Activated CD8-positive, alpha-beta memory T cell treated with anti-CD3 and anti-CD28 coated beads for 36 hours (primary cell): ENCODE measurements around the gene KIF26B. TPM values are rescaled to one million over a fixed set of nuclear protein-coding genes. Genes with fewer than 3 reads are reported as not detected.
"Not testable (repeated sequence)": the region's sequence is repeated elsewhere in the genome, so short reads cannot be mapped to it uniquely, and the experiment has no call there.

ENCODE experiments used
- CTCF ChIA-PET: fragments of 350-600 bp; sonication (Branson Sonifier 250); formaldehyde crosslinking; loops from one replicate; lab custom pipeline; 2021; ENCODE audit warnings: antibody characterized with exemption; lab: Charles Lee
- POLR2A ChIA-PET: fragments of 350-600 bp; sonication (Branson Sonifier 250); formaldehyde crosslinking; loops from one replicate; lab custom pipeline; 2021; ENCODE audit warnings: antibody characterized with exemption; lab: Charles Lee
- total RNA-seq, 2 experiments: library from RNA; stranded (reverse); gene quantifications; one replicate each; pipeline ENCODE4 v1.2.3, GENCODE V29; 2021

Gene KIF26B
- total RNA-seq, 2 experiments from 2014 or later: 0.17 to 0.31 TPM

GRCh38 chr1:245663373-245663772, 508.6 kb downstream of the KIF26B start:
- ChIA-PET POLR2A (no interaction called here), CTCF (no interaction called here)

GRCh38 chr1:245663841-245664240, 509.1 kb downstream of the KIF26B start:
- CTCF ChIA-PET: no interaction called here
- POLR2A ChIA-PET: no interaction called here

- CTCF ChIA-PET: no interaction called here
These were observed 511.6 kb downstream of the KIF26B start for GRCh38 chr1:245666412-245666811.

GRCh38 chr1:245671349-245671748, 516.6 kb downstream of the KIF26B start:
- POLR2A ChIA-PET: no interaction called here
- CTCF ChIA-PET: no interaction called here

More at GRCh38 chr1:245666412-245666811, 511.6 kb downstream of the KIF26B start:
- POLR2A ChIA-PET: no interaction called here

GRCh38 chr1:245671966-245672767, 517.4 kb downstream of the KIF26B start:
- ChIA-PET POLR2A (no interaction called here), CTCF (no interaction called here)

GRCh38 chr1:245672836-245673656, 518.3 kb downstream of the KIF26B start:
- CTCF ChIA-PET: not testable (repeated sequence)

GRCh38 chr1:245673881-245674414, 519.2 kb downstream of the KIF26B start:
- ChIA-PET CTCF (no interaction called here), POLR2A (no interaction called here)

More at GRCh38 chr1:245672836-245673656, 518.3 kb downstream of the KIF26B start:
- POLR2A ChIA-PET: not testable (repeated sequence)

GRCh38 chr1:245677461-245678240, 522.9 kb downstream of the KIF26B start:
- CTCF ChIA-PET: no interaction called here
- POLR2A ChIA-PET: no interaction called here

- POLR2A ChIA-PET: no interaction called here
These were observed 524.2 kb downstream of the KIF26B start for GRCh38 chr1:245678860-245679411.

GRCh38 chr1:245679821-245680780, 525.3 kb downstream of the KIF26B start:
- ChIA-PET POLR2A (no interaction called here), CTCF (no interaction called here)

More at GRCh38 chr1:245678860-245679411, 524.2 kb downstream of the KIF26B start:
- CTCF ChIA-PET: no interaction called here

GRCh38 chr1:245682638-245683628, 528.1 kb downstream of the KIF26B start:
- POLR2A ChIA-PET: no interaction called here
- CTCF ChIA-PET: no interaction called here

GRCh38 chr1:245683676-245684075, 528.9 kb downstream of the KIF26B start:
- POLR2A ChIA-PET: no interaction called here
- CTCF ChIA-PET: no interaction called here

- ChIA-PET CTCF (no interaction called here), POLR2A (no interaction called here)
These were observed 529.4 kb downstream of the KIF26B start for GRCh38 chr1:245684166-245684565.

GRCh38 chr1:245684571-245684970, 529.8 kb downstream of the KIF26B start:
- ChIA-PET POLR2A (no interaction called here), CTCF (no interaction called here)

- ChIA-PET POLR2A (no interaction called here), CTCF (no interaction called here)
These were observed 530.5 kb downstream of the KIF26B start for GRCh38 chr1:245685111-245685810.

GRCh38 chr1:245686006-245686405, 531.2 kb downstream of the KIF26B start:
- ChIA-PET POLR2A (interaction anchor here (0.6 kb wide), 1 partner anchor 19 kb away, joined by 3 read pairs; no protein-coding TSS in a partner anchor), CTCF (no interaction called here)
